Measurements from ENCODE around the gene FAT1.

FAT1 gene

DNA sequence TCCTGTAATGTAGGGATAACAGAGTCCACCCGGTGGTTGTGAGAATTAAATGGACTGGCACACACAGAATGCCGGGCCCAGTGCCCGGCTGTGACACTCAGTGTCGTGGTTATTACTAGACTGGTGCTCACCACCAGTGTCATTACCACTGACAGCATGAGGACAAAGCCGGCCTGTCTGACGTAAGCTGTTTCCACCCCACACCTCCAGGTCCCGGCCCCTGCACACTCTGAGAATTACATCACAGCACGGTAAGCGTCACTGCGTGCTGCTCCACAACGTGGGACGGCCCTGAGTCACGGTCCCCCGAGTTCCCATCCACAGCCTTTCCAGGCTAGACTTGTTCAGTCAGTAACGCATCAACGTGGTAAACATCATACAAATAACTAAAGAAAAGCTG, 22.9 kb downstream of the FAT1 start:
- no peak for DNase-seq (ENCODE audit: low read depth in 1 of 2, low spot score in 1 of 2)

DNA sequence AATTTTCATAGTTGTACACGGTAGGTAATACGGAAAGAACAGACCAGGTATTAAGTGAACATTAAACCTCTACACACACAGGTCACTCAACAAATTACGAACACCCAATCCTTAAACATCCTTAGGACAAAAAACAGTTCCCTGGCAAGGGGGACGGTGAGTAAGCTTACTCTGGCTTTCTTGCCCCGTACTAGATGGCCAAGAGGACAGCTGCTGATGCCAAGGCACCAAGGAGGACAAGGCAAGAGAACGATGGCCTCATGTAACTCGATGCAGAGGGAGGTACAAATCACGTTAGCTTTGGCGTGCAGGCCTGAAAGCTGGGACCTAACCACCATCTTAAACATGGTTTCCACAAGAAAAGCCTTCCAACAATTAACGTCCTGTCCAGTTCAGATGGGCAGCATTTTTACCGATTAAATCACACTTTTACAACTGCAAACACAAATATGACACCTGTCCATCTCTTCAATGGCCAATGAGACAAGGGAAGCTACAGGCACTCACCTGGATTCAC, 23.7 kb downstream of the FAT1 start:
- DNase-seq (ENCODE audit: low read depth in 1 of 2, low spot score in 1 of 2), result no peak

DNA sequence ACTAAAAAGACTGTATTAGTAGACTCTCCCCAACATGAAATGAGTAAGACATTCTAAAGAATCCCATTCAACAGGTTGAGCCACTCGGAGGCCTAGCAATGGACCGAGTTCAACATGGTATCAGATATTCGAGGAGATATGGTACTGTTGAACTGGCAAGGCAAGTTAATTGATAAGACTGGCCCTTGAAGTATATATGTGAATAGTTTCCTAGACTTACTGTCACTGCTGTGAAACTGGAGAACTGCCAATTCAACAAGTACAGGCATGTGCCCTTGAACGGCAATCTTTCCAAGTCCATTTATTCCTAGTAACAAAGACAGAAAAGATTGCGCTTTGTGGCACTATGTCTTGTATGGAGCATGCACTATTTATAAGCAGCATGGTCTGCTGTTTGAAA, 24.4 kb downstream of the FAT1 start:
- no peak for DNase-seq (ENCODE audit: low read depth in 1 of 2, low spot score in 1 of 2)

DNA sequence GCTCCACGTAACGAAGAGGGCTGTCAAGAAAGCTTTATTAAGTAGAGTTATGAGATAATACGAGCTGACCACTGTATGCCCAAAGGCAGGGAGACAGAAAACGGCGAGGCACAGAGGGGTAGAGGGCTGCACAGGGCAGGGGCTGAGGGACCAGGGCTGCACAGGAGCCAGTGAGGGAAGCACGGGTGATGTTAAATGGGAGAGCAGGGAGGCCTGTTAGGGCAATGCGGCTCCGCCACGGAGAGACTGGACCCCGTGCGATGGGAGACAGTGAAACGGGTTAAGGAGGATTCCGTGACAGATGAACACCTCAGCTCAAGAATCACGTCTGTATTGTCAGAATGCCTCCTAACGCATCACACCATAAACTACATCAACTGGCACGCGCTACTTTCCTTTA, 25.1 kb downstream of the FAT1 start:
- no peak for DNase-seq (ENCODE audit: low read depth in 1 of 2, low spot score in 1 of 2)

DNA sequence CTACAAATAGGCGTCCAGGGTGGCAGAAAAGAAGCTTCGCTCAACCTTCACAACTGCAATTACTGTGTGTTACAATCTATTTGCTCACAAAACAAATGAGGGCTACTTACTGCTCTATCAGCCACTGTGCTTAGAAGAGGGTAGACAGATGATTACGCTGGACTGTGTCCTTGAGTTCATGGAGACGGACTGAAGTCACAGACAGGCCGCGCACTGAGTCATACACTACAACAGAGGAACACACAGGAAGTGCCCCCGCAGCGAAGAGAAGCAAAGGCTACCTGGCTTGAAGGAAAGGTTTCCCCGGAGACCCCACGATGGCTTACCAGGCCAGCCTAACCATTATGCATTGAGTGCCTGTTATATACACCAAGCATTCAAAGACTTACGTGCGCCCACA, 25.6 kb downstream of the FAT1 start:
- DNase-seq (ENCODE audit: low read depth in 1 of 2, low spot score in 1 of 2), result no peak

DNA sequence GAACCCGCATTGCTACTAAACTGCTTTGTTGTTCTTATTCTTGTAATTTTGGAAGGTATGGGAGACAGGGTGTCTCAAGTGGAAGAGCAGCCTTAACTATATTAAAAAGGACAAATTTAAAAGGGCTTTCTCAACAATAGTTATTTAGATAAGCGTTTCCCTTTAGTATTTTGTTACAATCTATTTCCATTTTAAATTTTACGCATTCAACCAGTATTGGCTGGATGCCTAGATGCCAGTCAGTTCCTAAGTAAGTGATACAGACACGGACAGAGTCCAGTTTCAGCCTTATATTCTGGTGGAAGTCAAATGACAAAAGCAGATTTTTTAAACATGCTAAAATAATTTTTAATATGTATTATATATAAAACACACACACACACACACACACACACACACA, 28.3 kb downstream of the FAT1 start:
- no peak for DNase-seq (ENCODE audit: low read depth in 1 of 2, low spot score in 1 of 2)

DNA sequence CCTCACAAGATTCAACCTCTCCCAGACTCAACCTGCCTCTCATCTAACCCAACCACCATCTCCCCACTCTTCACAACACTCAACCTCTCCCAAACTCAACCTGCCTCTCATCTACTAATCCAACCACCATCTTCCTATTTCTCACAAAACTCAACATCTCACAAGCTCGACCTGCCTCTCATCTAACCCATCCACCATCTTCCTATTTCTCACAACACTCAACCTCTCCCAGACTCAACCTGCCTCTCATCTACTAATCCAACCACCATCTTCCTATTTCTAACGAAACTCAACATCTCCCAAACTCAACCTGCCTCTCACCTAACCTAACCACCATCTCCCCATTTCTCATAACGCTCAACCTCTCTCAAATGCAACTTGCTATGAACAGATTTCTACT, 29.8 kb downstream of the FAT1 start:
- no peak for DNase-seq (ENCODE audit: low read depth in 1 of 2, low spot score in 1 of 2)

DNA sequence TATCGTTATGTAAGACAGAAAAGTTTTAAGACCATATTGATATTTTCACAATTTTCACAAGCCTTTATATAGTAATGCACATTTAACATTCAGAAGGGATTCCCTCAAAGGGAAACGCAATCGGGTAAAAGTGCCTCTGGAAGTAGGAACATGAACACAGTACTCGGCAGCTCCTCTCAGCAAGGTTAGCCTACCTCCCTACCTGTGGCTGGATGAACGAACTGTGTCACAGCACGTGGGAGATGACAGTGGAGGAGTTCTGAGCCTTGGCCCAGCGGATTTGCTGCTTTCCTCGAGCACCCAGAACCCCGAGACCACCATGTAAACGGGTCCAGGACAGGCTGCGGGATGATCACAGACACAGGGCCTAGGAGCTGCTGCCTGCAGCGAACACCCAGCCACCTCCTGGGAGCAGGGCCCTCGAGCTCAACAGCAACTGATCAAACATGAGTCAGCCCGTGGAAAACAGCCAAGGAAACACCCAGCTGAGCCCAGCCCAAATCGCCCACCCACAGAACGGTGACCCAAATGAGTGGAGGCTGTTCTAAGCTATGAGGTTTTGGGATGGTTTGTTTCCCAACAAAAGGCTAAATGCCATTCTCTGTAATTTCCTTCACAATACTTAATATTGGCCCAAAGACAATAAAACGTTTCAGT, 30.4 kb downstream of the FAT1 start:
- DNase-seq (ENCODE audit: low read depth in 1 of 2, low spot score in 1 of 2), result no peak

DNA sequence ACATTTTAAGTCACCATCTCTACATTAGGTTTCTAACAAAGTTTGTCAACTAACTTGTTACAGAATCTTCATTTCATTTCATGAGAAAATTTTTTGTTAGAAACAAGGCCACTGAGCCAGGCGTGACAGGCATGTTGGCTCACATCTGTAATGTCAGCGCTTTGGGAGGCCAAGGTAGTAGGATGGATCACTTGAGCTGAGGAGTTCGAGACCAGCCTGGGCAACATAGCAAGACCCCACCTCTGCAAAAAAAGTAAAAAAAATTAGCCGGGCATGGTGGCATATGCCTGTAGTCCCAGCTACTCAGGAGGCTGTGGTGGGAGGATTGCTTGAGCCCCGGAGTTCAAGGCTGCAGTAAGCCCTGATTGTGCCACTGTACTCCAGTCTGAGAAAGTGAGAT, 32.3 kb downstream of the FAT1 start:
- DNase-seq (ENCODE audit: low read depth in 1 of 2, low spot score in 1 of 2), result no peak

DNA sequence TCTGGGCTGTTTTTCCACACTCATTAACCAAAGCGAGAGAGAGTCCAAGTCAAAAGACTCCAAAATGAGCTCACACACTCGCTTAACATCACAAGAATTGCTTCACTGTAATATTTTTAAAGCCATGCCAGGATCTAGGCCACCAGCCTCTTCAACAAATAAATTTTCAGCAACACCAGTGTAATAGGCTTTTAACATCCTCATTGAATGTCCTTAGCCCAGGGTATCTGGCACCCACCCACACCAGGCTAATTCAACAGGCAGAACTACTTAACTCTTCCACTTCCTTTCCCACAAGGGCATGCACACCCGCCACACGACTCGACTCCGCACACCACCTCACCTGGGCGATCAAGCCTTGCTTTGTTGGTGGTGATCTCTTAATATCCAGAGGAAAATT, 34.2 kb downstream of the FAT1 start:
- DNase-seq (ENCODE audit: low read depth in 1 of 2, low spot score in 1 of 2), result no peak

DNA sequence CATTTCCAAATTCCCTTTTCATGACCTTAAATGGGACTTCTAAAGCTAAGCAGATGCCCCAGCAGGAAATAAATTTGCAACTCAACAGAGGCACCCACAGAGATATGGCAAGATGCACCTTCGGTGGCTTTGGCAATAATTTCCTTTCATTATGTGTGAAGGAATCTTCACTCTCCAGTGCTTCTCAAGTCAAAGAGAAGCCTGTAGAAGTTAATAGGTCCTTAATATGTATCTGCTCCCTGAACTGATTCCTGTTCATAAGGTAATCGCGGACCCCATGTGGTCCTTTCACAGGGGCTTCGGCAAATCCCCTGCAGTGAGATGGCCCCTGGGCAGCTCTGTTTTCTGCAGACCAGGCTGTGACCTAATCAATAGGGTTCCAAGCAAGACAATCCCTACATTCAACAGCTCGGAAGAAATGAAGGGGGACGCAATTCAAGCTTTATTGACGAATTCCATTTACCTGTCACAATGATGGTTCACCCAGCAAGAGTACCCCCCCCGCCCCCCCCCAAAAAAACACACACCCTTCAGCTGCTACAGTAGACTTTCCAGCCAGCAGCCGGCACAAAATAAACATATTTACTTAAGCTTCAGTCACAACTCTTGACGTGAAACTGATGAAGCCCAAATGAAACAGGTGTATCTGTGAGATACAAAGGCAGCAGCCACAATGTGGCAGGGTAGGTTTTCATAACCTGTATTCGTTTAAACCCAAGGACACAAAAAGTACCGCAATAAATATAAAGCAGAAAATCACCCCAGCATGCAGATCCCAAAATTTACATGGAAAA, 35.3 kb downstream of the FAT1 start:
- no peak for DNase-seq (ENCODE audit: low read depth in 1 of 2, low spot score in 1 of 2)

DNA sequence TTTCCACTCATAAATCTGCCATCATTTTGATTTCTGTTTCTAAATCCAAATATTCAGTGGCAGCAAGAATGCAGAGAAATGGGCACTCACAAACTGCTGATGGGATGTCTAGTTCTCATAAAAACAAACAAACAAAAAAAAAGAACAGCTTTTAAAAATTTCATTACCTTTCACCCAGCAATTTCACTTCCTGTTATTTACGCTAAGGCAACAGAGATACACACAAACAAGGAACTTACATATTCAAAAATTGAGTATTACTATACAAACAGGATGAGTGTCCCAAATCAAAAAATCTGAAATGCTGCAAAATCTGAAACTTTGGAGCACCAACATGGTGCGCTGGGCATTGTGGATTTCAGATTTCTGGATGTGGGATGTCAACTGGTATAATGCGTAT, 36.4 kb downstream of the FAT1 start:
- DNase-seq (ENCODE audit: low read depth in 1 of 2, low spot score in 1 of 2), result no peak

DNA sequence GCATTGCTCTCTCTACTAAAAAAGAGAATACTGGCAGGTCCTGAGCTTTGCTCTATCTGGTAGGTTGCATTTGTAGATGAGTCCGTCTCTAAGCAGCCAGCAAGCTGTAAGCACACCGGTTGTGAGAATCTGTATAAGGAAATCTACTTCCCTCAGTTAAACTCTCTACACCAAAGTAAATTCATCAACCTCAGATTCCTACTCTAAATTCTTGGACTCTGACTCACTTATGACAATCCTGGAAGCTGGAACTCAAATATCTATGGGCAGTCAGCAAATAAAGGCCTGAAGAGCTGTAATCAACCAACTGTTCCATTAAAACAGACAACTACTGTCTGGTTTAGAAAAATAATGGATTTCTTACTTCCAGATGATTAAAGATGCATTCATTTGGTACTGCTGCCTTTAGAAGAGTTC, 37.9 kb downstream of the FAT1 start:
- no peak for DNase-seq (ENCODE audit: low read depth in 1 of 2, low spot score in 1 of 2)

DNA sequence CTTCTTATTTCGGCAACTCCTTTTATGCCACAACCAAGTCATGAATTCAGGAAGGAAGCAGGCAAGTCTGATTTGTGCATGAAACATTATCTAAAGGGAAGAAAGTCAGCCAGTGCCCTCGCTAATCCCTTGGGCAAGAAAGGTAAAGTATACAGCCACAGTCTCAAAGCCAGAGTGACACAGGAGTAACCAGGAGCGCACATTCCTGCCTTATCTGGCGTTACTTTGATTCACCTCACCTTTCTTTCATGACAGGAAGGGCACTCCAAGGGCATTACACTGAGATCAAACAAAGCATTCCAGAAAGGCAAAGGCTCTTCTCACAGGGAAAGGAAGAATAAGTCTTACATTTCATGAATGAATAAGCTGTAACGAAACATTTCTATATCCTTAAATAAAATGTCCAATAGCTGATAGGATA, 38.8 kb downstream of the FAT1 start:
- DNase-seq (ENCODE audit: low read depth in 1 of 2, low spot score in 1 of 2), result no peak

DNA sequence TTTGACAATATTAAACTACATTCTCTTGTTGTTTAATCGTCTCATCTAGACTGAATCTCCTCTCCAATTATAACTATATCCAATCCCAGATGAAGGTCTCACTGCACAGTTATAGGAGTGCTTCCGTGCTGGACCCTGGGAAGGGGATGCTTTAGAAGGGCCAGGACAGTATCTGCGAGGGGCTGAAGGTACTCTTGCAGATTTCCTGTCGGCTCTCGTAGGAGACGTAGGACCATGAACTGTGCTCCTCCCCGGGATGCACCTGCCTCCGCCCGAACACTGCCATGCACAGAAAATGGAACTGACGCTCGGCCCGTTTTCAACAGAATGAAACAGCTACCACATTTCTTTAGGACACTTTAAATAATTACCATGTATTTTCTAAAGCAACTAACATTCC, 39.4 kb downstream of the FAT1 start:
- no peak for DNase-seq (ENCODE audit: low read depth in 1 of 2, low spot score in 1 of 2)

DNA sequence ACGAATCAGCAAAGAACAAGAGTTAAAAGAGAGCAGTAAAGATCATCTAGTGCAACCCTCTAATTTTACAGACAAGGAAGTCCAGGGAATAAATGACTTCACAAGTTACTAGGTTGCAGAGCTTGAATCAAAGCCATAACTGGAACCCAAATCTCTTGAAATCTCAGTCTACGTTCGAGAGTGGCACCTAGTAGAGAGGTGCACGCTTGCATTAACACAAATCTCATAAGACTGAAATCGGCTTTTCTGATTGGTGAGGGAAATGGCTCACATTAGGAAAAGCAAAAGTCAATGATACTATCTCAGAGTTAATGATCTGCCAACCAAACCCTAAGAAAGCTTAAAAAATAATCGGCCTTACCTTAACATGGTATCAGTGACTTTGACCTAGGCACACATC, 43.0 kb downstream of the FAT1 start:
- no peak for DNase-seq (ENCODE audit: low read depth in 1 of 2, low spot score in 1 of 2)

DNA sequence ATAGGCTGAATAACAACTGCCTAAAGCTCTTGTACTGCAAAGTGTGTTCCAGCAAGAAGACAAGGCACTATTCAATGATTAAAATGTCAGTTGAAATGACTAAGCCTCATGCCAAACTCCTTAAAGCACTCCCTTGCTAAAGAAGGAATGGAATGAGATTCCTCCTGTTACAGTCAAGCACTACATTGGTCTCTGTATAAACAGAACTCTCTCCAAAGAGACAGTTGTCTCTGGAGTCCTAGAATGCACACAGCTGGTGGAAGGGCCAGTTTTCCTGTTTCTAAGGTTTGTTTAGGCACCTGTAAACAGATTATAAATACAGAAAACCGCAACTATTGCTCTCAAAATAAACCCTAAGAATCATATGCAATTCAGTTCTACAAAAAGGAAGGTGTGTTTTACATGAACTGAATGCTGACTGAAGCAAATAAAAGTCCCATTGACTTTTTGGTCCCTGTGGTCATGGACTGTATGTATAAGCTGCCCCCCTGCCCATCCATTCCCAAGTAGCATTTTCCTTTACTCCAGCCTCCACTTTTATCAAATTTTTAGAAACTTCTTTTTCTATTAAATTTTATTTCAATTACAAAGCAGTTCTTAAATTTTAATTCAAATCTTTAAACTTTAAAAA, 47.0 kb downstream of the FAT1 start:
- no peak for DNase-seq (ENCODE audit: low read depth in 1 of 2, low spot score in 1 of 2)

DNA sequence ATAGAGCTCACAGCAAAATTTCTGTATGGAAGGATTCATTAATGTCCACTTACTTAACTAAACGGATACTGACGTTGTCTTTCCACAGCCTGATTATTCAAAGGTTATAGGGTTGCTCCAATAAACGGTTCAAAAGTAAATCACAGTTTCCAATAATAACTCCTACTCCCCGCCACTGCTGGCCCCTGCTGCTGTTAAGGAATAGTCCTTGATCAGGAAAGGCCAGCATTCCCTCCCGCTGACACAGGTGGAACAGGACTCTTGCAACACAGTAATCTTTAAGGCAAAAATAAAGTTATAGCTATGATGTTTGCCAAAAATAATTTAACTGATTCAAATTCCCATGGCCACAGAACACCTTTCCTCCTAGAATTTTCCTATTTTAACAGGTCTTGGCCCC, 53.9 kb downstream of the FAT1 start:
- DNase-seq (ENCODE audit: low read depth in 1 of 2, low spot score in 1 of 2), result no peak

DNA sequence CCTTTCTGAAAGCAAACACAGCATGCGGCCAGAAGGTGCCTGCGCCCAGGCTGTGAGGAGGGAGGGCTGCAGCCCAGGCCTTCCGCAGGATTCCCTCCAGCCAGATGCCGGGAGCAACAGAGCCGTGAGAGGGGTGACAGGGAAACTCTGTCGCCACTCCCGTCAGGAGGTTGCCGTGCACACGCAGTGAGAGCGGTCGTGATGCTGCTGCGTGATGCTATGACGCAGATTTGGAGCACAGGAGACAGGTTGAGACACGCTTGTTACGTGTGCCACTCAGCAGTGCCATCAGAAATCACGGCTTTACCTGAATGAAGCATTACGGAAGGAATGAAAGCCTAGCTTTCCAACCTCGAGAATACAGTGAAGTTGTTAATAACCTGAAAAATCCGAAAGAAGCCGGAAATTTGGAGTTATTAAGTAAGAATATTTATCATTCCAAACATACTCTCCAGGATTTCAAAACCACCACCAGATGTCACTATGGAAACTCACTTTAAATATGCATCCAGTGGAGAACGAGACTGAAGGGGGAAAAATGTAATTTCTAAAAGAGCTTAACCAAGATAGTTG, 54.4 kb downstream of the FAT1 start:
- DNase-seq (ENCODE audit: low read depth in 1 of 2, low spot score in 1 of 2), result no peak

DNA sequence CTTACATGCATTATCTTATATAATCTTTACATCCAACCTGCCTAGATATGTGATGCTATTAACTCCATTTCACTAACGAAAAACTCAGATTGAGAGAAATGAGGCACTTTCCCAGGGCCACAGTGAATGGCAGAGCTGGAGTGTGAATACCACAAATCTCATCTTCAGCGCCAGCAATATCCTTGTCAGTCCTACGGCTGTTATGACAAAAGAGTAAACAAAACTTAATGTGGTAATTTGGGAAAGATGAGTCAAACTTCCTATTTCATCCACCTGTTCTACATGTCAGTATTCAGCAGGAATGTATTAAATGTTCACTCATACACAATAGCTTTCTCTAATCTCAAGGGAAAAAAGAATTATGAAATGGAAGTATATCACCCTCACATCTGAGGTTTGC, 56.9 kb downstream of the FAT1 start:
- no peak for DNase-seq (ENCODE audit: low read depth in 1 of 2, low spot score in 1 of 2)

DNA sequence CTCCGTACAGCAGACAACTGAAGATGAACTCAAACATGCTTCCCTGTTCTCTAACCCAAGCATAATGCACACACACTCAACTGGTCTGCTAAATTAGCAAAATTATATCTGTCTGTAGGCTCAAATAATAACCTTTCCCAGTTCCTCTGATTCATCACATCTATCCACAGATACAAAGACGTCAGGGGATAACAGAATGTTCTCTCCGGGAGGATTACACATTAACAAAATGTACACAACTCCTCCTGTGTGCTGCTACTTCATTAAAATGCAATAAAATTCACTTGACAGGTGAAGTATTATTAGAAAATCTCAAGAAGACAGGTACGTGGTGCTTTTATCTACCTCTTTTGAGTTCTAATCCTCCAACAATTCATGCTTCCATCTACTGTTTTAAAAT, 57.4 kb downstream of the FAT1 start:
- DNase-seq (ENCODE audit: low read depth in 1 of 2, low spot score in 1 of 2), result no peak

DNA sequence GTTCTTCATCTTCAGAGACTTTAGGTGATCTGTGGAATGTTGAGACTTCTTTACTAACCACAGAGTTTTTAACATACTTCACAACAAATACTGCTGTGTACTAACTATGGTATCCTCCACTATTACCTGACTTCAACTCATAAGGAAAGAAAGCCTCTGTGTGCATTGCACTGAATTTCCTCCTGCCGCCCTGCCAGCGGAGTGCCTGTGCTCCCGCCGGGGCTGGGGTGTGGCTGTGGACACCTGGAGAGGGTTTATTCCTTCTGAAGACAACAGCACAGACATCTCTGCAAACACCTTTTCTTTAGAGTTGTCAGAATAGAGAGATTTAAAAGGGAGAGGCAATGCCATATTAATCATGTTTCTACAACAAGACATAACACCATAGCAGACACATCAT, 63.3 kb downstream of the FAT1 start:
- no peak for DNase-seq (ENCODE audit: low read depth in 1 of 2, low spot score in 1 of 2)
